WI38 (cell line): ENCODE results near the gene SETD2.

Experiments
- H3K4me3 ChIP-seq: 2 replicates; pipeline ENCODE4 v1.5.1; 2011; ENCODE audit warnings: low read depth, mild to moderate bottlenecking, control low read depth, low read length
- CTCF ChIP-seq: IDR thresholded peaks from 2 replicates; pipeline ENCODE4 v1.5.1; 2012; ENCODE audit warnings: low read depth, mild to moderate bottlenecking, control low read depth, low read length

The SETD2 gene

GRCh38 chr3:47017504-47018268 is 146.2 kb downstream of the SETD2 start:
- H3K4me3 ChIP-seq, result no peak overlapping the region
- TF ChIP-seq CTCF, result no peak

- no peak for TF ChIP-seq CTCF
- H3K4me3 ChIP-seq, result no peak overlapping the region
Measured at GRCh38 chr3:47016934-47017435, 146.9 kb downstream of the SETD2 start.

- TF ChIP-seq CTCF, result no peak
- no peak overlapping the region for H3K4me3 ChIP-seq
Measured at GRCh38 chr3:47016086-47016933, 147.6 kb downstream of the SETD2 start.

- TF ChIP-seq CTCF, result no peak
- no peak overlapping the region for H3K4me3 ChIP-seq
Measured at GRCh38 chr3:47015151-47015550, 148.8 kb downstream of the SETD2 start.

- TF ChIP-seq CTCF, result no peak
- no peak overlapping the region for H3K4me3 ChIP-seq
Measured at GRCh38 chr3:47014036-47014435, 149.9 kb downstream of the SETD2 start.

- no peak for TF ChIP-seq CTCF
Measured at GRCh38 chr3:47013231-47013630, 150.7 kb downstream of the SETD2 start.

More at GRCh38 chr3:47013231-47013630, 150.7 kb downstream of the SETD2 start:
- no peak overlapping the region for H3K4me3 ChIP-seq
